NCI-H146 treated with DMSO at 0.1 percent for 48 hours (cell line): Measurements from ENCODE around the gene PDGFD.
A peak's percentile ranks its signal among the peaks of the same experiment; 100 is the strongest.

Source experiments
- DNase-seq: peaks from one replicate; lab custom pipeline; 2025; ENCODE audit not compliant: unreplicated experiment; lab: John Stamatoyannopoulos, UW

Gene PDGFD

DNA sequence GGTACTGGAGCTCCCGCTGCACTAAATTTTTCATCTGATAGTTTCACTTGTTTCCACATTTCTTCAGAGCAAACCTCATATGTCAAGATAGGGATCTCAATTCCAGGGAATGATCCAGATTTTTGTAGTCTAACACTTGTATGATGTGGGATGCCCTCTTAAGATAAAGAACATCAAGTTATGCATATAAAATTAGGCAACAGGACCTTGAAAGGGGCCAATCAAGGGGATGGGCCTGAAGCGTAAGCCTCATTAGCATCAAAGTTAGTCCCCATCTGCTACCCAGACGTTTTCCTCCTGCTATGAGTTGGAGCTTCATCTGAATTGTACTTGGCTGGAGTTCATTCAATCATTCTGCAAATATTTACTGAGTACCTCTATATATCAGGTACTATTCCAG is 17.5 kb downstream of the PDGFD start:
- DNase-seq = peak; percentile 6

DNA sequence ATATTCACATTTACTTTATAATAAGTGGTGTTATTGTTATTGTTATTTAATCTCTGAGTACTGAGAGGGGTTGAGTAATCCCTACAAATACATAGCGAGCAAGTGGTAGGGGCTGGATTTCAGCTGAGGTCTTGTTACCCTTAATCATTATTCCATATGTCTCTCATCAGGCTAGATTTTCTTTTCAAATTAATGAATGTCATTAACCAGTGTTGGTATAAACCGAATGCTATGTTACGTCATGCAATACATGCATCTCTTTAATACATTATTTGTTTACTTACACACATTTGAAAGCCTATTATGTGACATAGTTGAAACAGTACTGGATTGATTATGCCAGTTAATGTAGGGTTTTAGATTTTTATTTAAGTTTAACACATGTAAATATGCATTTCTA is 18.9 kb downstream of the PDGFD start:
- no peak for DNase-seq

DNA sequence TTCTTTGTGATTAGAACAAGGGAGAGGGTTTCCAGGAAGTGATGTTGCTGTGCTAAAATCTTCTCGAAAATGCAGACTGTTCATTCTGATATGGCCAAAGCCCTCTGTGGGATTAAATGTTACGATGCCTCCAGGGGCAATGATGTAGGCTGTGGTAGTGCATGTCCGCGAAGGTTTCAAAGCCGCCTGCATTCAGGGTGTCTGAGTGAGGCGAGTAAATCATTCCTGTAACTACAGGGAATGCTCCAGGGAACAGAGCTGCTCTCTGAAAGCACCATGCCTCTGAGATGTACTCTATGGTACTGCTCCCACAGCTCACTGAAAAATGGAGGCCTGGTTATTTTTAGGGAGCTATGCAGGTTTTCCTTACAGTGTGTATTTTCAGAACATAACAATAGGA is 21.2 kb downstream of the PDGFD start:
- DNase-seq = no peak

GRCh38 chr11:104136861-104137260 is 27.1 kb downstream of the PDGFD start:
- no peak for DNase-seq

- DNase-seq = no peak
These were observed 29.2 kb downstream of the PDGFD start for GRCh38 chr11:104134745-104135144.

- DNase-seq = no peak
These were observed 33.8 kb downstream of the PDGFD start for GRCh38 chr11:104130161-104130560.

DNA sequence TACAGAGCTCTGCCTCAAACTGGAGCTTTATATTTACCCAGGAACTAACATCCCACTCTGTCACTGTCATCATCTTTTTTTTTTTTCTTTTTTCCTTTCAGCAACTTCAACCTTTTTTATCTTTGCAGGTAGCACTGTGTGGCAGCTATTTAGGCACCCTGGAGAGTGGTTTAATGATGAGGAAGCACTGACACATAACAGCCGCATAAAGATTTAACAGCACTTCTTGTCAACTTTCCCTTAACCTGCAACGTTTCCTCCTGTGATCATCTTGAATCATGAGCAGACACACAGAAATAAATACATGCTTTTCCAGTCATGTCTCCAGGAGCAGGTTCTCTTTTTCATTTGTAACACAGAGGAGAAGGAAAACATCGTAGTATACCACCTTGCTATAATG is 34.8 kb downstream of the PDGFD start:
- no peak for DNase-seq

- DNase-seq = no peak
These were observed 36.1 kb downstream of the PDGFD start for GRCh38 chr11:104127828-104128227.

DNA sequence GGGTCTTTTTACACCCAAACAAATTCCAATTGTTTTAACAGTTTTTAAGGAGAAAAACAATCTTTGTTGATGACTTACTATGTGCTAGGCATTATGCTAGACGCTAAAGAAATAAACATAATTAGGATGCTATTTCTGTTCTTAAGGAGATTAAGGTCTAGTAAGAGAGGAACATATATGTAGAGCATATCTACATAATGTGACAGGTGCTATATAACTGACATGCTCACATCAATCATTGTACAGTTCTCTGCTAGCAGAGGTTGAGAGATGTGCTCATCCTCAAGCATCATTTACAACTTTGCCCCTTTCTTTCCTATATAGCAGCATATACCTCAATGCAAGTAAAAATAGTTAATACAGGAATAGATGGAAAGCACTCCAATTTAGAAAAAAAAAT is 37.5 kb downstream of the PDGFD start:
- no peak for DNase-seq

- DNase-seq = no peak
These were observed 39.0 kb downstream of the PDGFD start for GRCh38 chr11:104124979-104125378.

- no peak for DNase-seq
These were observed 41.1 kb downstream of the PDGFD start for GRCh38 chr11:104122836-104123235.

DNA sequence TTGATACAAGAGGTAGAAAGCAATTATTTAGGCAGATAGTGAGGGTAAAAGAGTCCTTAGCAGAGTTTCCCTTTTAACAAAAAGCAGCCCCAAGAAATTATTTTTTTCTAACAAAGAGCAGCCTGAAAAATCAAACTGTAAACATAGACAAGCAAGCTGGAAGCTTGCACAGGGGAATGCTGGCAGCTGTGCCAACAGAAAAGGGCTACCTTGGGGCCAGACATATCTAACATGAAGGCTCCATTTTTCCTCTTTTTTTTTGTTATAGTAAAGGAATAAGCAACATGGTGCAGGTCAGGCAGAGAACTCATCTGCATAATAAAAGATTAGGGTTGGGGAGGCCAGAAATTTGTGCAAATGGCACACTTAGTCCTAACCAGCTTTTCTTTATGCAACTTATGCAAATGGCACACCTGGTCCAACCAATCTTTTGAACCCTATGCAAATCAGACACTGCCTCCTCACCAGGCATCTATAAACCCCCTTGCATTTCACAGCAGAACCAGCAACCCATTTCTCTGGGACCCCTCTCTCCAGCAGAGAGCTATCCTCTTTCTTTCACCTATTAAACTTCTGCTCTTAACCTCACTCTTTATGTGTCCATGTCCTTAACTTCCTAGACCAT is 41.8 kb downstream of the PDGFD start:
- peak; percentile 28 for DNase-seq

DNA sequence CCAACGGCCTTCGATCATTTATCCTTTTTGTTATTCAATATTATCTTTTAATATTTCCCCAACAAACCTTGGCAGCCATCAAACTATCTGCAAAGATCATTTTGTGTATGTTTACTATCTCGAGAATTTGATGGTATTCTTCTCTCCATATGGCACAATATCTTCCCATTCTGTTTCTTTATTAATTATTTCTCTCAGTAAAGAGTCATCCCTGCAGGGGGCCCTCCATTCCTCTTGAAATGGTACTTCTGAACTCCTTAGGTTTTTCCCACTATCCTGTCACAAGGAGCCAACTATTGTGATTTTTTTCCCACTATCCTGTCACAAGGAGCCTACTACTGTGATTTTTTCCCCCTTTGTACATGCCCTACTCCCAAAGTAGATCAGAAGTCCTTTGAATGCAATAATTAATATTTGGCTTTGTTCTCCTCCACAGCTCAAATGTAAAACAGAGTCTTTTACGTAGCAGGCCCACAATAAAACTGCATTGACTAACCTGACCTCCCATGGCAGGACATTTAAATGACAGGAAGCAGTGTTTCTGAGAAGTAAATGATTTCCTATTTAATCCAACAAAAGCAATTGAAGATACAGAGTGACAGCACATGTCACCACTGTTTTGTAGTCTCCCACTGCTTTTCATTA is 43.3 kb downstream of the PDGFD start:
- peak; percentile 22 for DNase-seq

DNA sequence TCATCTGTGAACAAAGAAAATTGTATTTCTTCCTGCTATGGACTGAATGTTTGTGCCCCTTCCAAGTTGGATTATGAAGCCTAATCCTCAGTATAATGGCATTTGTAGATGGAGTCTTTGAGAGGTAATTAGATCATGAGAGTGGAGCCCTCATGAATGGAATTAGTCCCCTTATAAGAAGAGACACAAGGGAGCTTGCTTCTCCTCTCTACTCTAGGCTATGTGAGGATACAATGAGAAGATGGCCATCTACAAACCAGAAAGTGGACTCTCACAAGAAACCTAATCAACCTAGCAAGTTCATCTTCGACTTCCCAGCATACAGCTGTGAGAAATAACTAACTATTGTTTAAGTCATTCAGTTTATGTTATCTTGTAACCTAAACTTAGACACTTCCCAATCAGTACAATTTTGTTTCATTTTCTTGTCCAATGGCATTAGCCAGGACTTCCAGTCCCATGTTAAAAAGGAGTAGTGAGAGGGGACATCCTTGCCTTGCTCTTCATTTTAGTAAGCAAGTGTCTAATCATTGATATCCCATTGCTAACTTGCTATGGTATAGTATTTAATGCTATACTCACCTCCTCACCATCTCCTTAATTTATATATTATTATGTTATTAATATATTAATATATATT is 45.7 kb downstream of the PDGFD start:
- DNase-seq = no peak

- DNase-seq = no peak
These were observed 50.4 kb downstream of the PDGFD start for GRCh38 chr11:104113541-104113940.

GRCh38 chr11:104106136-104106754 is 57.7 kb downstream of the PDGFD start:
- no peak for DNase-seq

DNA sequence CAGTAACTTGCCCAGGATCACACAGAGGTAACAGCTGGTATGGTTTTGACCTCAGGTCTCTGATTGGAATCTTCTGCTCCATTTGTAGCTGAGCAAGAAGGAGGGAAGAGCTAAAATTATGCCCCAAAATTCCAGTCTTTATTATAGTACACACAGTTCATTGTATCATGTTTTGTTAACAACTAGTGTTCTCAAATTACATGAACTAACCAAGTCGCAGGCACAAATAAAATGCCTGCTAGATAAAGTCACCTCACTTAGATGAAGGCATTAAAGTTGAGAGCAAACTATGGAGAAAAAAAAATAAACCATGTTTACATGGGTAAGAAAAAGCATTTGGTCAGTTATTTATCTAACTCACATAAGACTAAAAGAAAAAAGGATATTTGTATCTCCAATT is 58.8 kb downstream of the PDGFD start:
- no peak for DNase-seq

GRCh38 chr11:104104664-104105063 is 59.3 kb downstream of the PDGFD start:
- no peak for DNase-seq

DNA sequence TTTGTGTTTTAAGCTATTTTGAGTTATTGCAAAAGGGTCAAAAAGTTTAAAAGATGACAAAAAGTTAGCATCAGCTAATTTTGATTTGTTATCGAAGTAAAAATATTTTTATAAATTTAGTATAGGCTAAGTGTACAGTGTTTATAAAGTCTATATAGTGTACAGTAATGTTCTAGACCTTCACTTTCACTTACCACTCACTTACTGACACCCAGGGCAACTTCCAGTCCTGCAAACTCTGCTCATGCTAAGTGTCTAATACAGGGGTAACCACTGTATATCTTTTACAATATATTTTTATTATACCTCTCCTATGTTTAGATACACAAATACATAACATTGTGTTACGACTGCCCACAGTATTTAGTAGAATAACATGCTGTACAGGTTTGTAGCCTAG is 59.7 kb downstream of the PDGFD start:
- DNase-seq = no peak

- no peak for DNase-seq
These were observed 65.4 kb downstream of the PDGFD start for GRCh38 chr11:104098555-104098954.

GRCh38 chr11:104098132-104098531 is 65.8 kb downstream of the PDGFD start:
- no peak for DNase-seq

GRCh38 chr11:104096900-104097299 is 67.0 kb downstream of the PDGFD start:
- no peak for DNase-seq
